MM.1S (cell line): Measurements from ENCODE around the gene EFNA4.

ENCODE experiments used
- CTCF ChIP-seq: fragments of 300-600 bp; sonication (generic); IDR thresholded peaks from 2 replicates; pipeline ENCODE4 v1.5.1; 2016; ENCODE audit warnings: antibody characterized with exemption, low read length, mixed read lengths
- EZH2 ChIP-seq: fragments of 300-600 bp; sonication (generic); optimal IDR thresholded peaks from 2 replicates; pipeline ENCODE3; 2017; ENCODE audit warnings: low read depth, mild to moderate bottlenecking, antibody characterized with exemption, low read length, mixed read lengths
- EZH2phosphoT487 ChIP-seq: fragments of 300-600 bp; sonication (generic); IDR thresholded peaks from 2 replicates; pipeline ENCODE4 v1.6.1; 2018; ENCODE audit warnings: antibody characterized with exemption, low read length

DNA sequence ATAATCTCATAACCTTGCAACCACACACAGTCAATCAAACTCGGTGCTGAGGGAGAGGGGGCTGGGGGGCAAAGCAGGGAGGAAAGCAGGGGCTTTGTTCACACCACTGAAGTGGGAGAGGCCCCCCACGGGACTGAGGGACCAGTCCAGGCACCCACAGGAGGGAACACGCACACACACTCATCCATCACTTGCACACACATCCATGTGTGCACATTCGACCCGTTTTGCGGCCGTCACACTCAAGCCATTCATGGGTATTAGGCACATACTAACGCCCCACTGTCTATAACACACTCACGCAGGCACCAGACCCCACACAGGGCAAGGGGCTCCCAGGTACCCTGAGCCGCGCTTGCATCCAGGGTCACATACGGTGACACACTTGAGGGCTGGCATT is 29.1 kb downstream of the EFNA4 start:
- TF ChIP-seq CTCF (no peak), EZH2phosphoT487 (no peak), EZH2 (no peak)
